Peyer's patch (tissue), 4 donors: ENCODE data around the gene UTY. TPM values are rescaled to one million over a fixed set of nuclear protein-coding genes. Genes with fewer than 3 reads are reported as not detected.

Experiments used
- DNase-seq, 3 donors: peaks; one replicate each; pipeline ENCODE4 v3.0.0-alpha.2; 2017 to 2019
- H3K27ac ChIP-seq, 4 donors: fragments of 200-600 bp; sonication (generic); one replicate each; pipeline ENCODE4 v1.5.1; 2016 to 2019
- H3K27me3 ChIP-seq, 2 donors: fragments of 200-600 bp; sonication (generic); one replicate each; pipeline ENCODE4 v1.5.1; 2019
- H3K36me3 ChIP-seq, 3 donors: fragments of 200-600 bp; sonication (generic); one replicate each; pipeline ENCODE4 v1.5.1; 2016 to 2019
- H3K4me1 ChIP-seq, 4 donors: fragments of 200-600 bp; sonication (generic); one replicate each; pipeline ENCODE4 v1.5.1; 2016 to 2019
- H3K4me3 ChIP-seq, 4 donors: fragments of 200-600 bp; sonication (generic); 1 replicate in 3 of 4; 2 replicates in 1 of 4; pipeline ENCODE4 v1.5.1; 2016 to 2019; ENCODE audit warnings: mild to moderate bottlenecking in 1 of 4
- H3K9me3 ChIP-seq, 4 donors: fragments of 200-600 bp; sonication (generic); one replicate each; pipeline ENCODE4 v1.5.1; 2016 to 2019; ENCODE audit warnings: mild to moderate bottlenecking in 1 of 4
- CTCF ChIP-seq, 6 experiments: fragments of 450-650 bp in 4 of 6; fragments of 200-600 bp in 2 of 6; sonication (generic) in 1 of 6; IDR thresholded peaks; one replicate each; pipeline ENCODE4 v1.5.1; 2017 to 2019; ENCODE audit warnings: antibody characterized with exemption in 6 of 6, mild to moderate bottlenecking in 3 of 6, moderate library complexity in 1 of 6
- POLR2A ChIP-seq, 2 donors: fragments of 450-650 bp; IDR thresholded peaks; one replicate each; pipeline ENCODE4 v1.5.1; 2017; ENCODE audit warnings: antibody characterized with exemption in 2 of 2, mild to moderate bottlenecking in 2 of 2, moderate library complexity in 2 of 2
- total RNA-seq, 4 donors: library from RNA; depleted of rRNA; stranded (reverse); fragments of >200 nt; gene quantifications; one replicate each; pipeline ENCODE4 v1.1.0, GENCODE V29; 2016

The UTY gene
- total RNA-seq, 4 donors from 2014 or later, result 0.13 to 49.9 (median 46.3) TPM; not detected in 1

- TF ChIP-seq CTCF (IDR thresholded peaks at IDR 0.05), result no peak
- no peak for TF ChIP-seq POLR2A (IDR thresholded peaks at IDR 0.05)
- Histone ChIP-seq H3K27me3 (no peaks in the 10 kb centered on the region), H3K4me1 (no peaks in the 10 kb centered on the region), H3K27ac (no peak overlapping the region), H3K36me3 (no peaks in the 10 kb centered on the region), H3K9me3 (no peaks in the 10 kb centered on the region), H3K4me3 (no peak overlapping the region)
- no peak for DNase-seq
These were observed 47.4 kb downstream of the UTY start for GRCh38 chrY:13432293-13433025.

GRCh38 chrY:13429551-13429950, 50.3 kb downstream of the UTY start:
- Histone ChIP-seq H3K27me3 (no peaks in the 10 kb centered on the region), H3K4me1 (no peaks in the 10 kb centered on the region), H3K4me3 (no peak overlapping the region), H3K9me3 (no peaks in the 10 kb centered on the region), H3K27ac (no peak overlapping the region), H3K36me3 (no peaks in the 10 kb centered on the region)
- DNase-seq, result no peak
- TF ChIP-seq POLR2A (IDR thresholded peaks at IDR 0.05) (no peak), CTCF (IDR thresholded peaks at IDR 0.05) (no peak)

- Histone ChIP-seq H3K9me3 (no peaks in the 10 kb centered on the region), H3K4me1 (no peaks in the 10 kb centered on the region), H3K27me3 (no peaks in the 10 kb centered on the region), H3K4me3 (no peak overlapping the region), H3K36me3 (no peaks in the 10 kb centered on the region), H3K27ac (no peak overlapping the region)
- TF ChIP-seq POLR2A (IDR thresholded peaks at IDR 0.05) (no peak), CTCF (IDR thresholded peaks at IDR 0.05) (no peak)
- no peak for DNase-seq
These were observed 56.5 kb downstream of the UTY start for GRCh38 chrY:13423281-13423732.

GRCh38 chrY:13416869-13417661, 62.8 kb downstream of the UTY start:
- TF ChIP-seq POLR2A (IDR thresholded peaks at IDR 0.05), result no peak
- no peak for TF ChIP-seq CTCF (IDR thresholded peaks at IDR 0.05)
- no peaks in the 10 kb centered on the region for H3K36me3 ChIP-seq
- no peak for DNase-seq

GRCh38 chrY:13415556-13415955, 64.3 kb downstream of the UTY start:
- Histone ChIP-seq H3K27ac (no peak overlapping the region), H3K27me3 (no peaks in the 10 kb centered on the region), H3K4me1 (no peaks in the 10 kb centered on the region), H3K4me3 (no peak overlapping the region), H3K9me3 (no peaks in the 10 kb centered on the region), H3K36me3 (peaks cover 0 to 6% (median 0%) of the 10 kb centered on the region in 3 donors)
- DNase-seq, result no peak
- TF ChIP-seq POLR2A (IDR thresholded peaks at IDR 0.05) (no peak), CTCF (IDR thresholded peaks at IDR 0.05) (no peak)

More at GRCh38 chrY:13416869-13417661, 62.8 kb downstream of the UTY start:
- H3K27ac ChIP-seq, result no peak overlapping the region
- no peaks in the 10 kb centered on the region for H3K9me3 ChIP-seq
- no peaks in the 10 kb centered on the region for H3K27me3 ChIP-seq
- no peaks in the 10 kb centered on the region for H3K4me1 ChIP-seq
- no peak overlapping the region for H3K4me3 ChIP-seq
